Measurements from ENCODE around the gene ADGRL2. TPM values are rescaled to one million over a fixed set of nuclear protein-coding genes. Genes with fewer than 3 reads are reported as not detected.

Gene ADGRL2
- polyA plus RNA-seq, 3 donors from 2014 or later: not detected

DNA sequence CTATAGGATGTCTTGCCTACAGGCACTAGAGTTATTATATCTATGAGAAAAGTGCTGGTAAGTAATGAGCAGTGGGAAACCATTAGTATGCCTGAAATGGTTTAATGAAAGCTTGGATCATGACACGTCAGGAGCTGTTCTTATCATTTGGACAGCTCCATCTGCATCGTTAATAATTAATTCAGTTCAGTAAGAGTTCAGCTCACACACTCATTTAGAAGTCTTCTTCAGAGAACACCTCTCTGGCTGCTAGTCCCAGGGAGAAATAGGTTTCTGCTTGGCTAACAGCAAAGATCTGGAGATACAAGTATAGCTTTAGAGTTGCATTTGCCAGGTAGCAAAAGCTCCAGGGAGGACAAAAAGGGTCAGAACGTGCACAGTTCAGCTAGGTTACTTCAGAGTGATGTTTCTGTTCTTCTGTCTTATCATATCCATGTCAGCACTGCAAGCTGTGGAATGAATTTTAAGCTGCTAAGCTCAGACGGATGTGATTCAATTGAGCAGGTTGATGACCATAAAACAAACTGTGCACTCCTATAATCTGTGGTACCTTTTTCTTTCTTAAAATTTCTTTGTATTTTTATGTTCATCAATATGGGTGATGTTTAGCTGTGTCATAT, 173.6 kb downstream of the ADGRL2 start:
- Mint-ChIP-seq H3K4me1 (no peaks in the 10 kb centered on the region), H3K27ac (no peak overlapping the region), H3K4me3 (no peak overlapping the region), H3K9me3 (peaks cover 0 to 12% (median 5%) of the 10 kb centered on the region in 6 donors), H3K36me3 (no peaks in the 10 kb centered on the region), H3K27me3 (ENCODE audit: low read depth in 3 of 3) (no peaks in the 10 kb centered on the region)
- no peak for DNase-seq

DNA sequence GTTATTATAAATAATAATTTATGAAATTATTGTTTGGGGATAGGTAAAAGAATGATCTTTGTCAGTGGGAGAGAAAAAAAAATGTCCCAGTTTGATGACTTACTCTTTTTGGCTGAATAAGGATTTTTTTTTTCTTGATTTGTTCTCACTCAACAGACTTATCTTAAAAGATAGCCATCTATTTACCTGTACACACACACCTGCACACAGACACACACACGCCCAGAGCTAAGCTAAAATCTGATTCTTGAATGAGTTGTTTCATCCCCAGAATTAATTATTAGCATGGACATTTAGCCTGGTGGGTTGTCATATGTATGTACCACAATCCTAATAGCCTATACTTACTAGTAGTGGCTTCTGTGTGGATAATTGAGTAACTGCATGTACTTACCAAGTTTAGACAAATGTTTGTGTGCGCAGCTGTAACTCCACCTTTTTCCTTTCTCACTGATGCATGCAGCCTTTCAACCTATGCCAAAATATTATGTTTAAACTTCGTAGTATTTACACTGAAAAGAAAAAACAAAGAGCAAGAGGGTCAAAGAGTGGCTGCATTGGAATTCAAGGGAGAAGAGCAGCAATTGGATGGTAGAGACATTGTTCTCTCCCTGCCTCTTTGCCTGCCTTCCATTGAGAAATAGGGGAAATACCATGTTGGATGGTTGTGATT, 174.3 kb downstream of the ADGRL2 start:
- no peak for DNase-seq
- Mint-ChIP-seq H3K27me3 (ENCODE audit: low read depth in 3 of 3) (no peaks in the 10 kb centered on the region), H3K36me3 (no peaks in the 10 kb centered on the region), H3K9me3 (peaks cover 0 to 14% (median 5%) of the 10 kb centered on the region in 6 donors), H3K4me3 (no peak overlapping the region), H3K27ac (no peak overlapping the region), H3K4me1 (no peaks in the 10 kb centered on the region)

DNA sequence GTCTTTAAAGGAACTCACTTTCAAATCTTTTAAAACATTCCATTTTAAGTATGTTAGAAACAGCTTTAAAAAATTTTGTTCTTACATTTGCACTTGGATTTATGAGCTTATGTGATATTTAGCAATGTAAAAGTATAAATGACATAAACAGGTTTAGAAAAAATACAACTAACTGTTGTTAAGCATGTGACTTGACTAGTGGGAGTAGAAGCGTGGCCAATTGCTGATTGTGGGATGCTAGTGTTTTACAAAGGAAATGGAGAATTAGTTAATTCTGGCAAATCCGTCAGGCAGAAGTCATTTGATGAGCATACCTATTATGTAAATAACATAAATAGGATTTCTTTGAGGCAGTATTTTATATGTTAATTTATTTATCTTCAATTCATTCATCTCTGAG, 175.8 kb downstream of the ADGRL2 start:
- no peak overlapping the region for H3K27ac Mint-ChIP-seq
- H3K9me3 Mint-ChIP-seq: peaks cover 0 to 17% (median 4%) of the 10 kb centered on the region in 6 donors
- no peak overlapping the region for H3K4me3 Mint-ChIP-seq
- H3K27me3 Mint-ChIP-seq (ENCODE audit: low read depth in 3 of 3): no peaks in the 10 kb centered on the region
- no peaks in the 10 kb centered on the region for H3K4me1 Mint-ChIP-seq
- no peak for DNase-seq
- H3K36me3 Mint-ChIP-seq: no peaks in the 10 kb centered on the region

DNA sequence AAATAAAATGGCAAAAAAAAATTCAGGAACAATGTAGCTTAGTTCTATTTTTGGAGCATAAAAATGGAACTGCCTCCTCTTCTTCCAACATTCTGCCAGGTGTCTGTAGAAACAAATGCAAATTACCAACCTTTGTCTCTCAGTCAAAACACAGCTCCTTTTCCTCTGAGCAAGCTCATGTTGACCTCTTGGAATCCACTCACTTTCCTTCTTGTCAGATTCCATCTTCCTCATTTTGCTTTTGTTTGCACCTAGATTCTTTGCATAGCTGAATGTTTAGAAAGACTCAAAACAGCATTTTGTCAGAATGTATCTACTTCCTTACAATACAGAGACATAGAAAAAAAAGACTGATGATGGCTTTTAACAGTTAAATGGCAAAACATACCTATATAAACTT, 178.2 kb downstream of the ADGRL2 start:
- no peaks in the 10 kb centered on the region for H3K4me1 Mint-ChIP-seq
- peaks cover 0 to 19% (median 5%) of the 10 kb centered on the region in 6 donors for H3K9me3 Mint-ChIP-seq
- no peaks in the 10 kb centered on the region for H3K36me3 Mint-ChIP-seq
- H3K27ac Mint-ChIP-seq: no peak overlapping the region
- no peaks in the 10 kb centered on the region for H3K27me3 Mint-ChIP-seq (ENCODE audit: low read depth in 3 of 3)
- H3K4me3 Mint-ChIP-seq: no peak overlapping the region
- DNase-seq: no peak

DNA sequence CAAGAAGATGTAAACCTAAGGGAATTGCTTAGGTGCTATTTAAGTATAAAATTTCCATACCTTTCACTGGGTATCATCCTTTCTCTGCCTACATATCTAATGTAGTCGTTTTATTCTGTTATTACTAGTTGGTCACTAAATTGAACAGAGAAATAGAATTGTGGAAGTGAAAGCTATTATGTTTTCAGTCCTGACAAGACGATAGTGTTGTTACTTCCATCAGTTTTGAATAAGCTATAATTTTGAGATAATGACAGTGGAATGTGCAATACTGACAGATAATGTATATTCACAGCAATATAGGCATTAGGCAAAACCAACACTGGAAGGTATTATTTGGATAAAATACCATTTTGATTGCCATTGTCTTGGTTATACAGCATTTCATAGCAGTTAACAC, 181.8 kb downstream of the ADGRL2 start:
- H3K27ac Mint-ChIP-seq: no peak overlapping the region
- no peaks in the 10 kb centered on the region for H3K36me3 Mint-ChIP-seq
- no peak overlapping the region for H3K4me3 Mint-ChIP-seq
- H3K27me3 Mint-ChIP-seq (ENCODE audit: low read depth in 3 of 3): peaks cover 0 to 1% (median 0%) of the 10 kb centered on the region in 3 donors
- no peak for DNase-seq
- no peaks in the 10 kb centered on the region for H3K4me1 Mint-ChIP-seq
- peaks cover 0 to 30% (median 8%) of the 10 kb centered on the region in 6 donors for H3K9me3 Mint-ChIP-seq

DNA sequence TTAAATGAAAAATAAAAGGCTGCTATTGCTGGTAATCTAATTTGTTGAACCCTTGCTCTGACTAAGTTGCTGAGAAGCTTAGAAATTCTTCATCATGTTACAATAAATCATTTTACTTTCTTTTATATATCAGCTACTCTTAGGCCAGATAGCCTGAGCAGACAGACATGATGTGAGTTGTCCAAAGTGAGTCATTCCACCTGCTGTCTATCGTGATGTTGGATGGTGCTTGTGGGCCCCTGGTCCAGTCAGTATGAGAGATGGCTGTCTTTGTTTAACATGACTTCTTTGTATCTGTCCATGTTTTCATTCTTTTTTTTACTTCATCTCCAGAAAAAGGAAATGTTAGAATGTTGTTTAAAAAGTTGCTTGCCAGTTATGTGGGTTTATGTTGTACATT, 188.8 kb downstream of the ADGRL2 start:
- Mint-ChIP-seq H3K4me3 (no peak overlapping the region), H3K27ac (no peak overlapping the region), H3K9me3 (peaks cover 0 to 23% (median 2%) of the 10 kb centered on the region in 6 donors), H3K36me3 (no peaks in the 10 kb centered on the region), H3K4me1 (no peaks in the 10 kb centered on the region), H3K27me3 (ENCODE audit: low read depth in 3 of 3) (peaks cover 0 to 4% (median 1%) of the 10 kb centered on the region in 3 donors)
- no peak for DNase-seq

DNA sequence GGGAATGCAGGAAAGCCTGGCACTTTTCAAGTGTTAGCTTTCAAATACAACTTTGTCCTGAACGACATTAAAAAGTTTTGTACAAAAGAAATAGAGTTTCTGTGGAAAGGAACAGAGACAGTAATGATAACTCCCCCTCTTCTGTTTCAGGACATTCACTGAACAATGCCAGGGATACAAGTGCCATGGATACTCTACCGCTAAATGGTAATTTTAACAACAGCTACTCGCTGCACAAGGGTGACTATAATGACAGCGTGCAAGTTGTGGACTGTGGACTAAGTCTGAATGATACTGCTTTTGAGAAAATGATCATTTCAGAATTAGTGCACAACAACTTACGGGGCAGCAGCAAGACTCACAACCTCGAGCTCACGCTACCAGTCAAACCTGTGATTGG, 189.5 kb downstream of the ADGRL2 start:
- H3K9me3 Mint-ChIP-seq: peaks cover 0 to 17% (median 0%) of the 10 kb centered on the region in 6 donors
- no peaks in the 10 kb centered on the region for H3K36me3 Mint-ChIP-seq
- H3K4me3 Mint-ChIP-seq: no peak overlapping the region
- DNase-seq: no peak
- H3K27me3 Mint-ChIP-seq (ENCODE audit: low read depth in 3 of 3): peaks cover 0 to 4% (median 1%) of the 10 kb centered on the region in 3 donors
- H3K27ac Mint-ChIP-seq: no peak overlapping the region
- H3K4me1 Mint-ChIP-seq: no peaks in the 10 kb centered on the region

DNA sequence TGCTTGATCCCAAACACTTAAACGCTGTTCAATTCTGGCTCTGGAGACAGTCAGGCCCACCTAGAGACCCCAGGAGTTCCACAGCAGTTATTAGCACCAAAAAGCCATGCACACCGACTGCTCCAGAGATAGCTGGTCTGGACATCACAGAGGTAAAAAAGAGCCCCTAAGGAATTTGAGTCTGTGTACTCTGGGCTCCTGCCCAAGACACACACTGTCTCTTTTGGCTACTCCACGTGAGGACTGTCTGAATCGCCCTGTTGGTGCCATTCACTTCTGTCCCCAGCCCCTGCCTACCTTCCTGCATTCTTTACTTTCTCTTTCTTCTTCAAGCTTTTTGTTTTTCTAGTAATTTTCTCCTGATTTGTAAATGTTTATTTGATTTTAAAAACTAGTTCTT, 197.4 kb downstream of the ADGRL2 start:
- DNase-seq: no peak
- H3K36me3 Mint-ChIP-seq: no peaks in the 10 kb centered on the region
- peaks cover 0 to 2% (median 0%) of the 10 kb centered on the region in 3 donors for H3K27me3 Mint-ChIP-seq (ENCODE audit: low read depth in 3 of 3)
- peaks cover 0 to 8% (median 2%) of the 10 kb centered on the region in 6 donors for H3K9me3 Mint-ChIP-seq
- H3K4me3 Mint-ChIP-seq: no peak overlapping the region
- no peak overlapping the region for H3K27ac Mint-ChIP-seq
- H3K4me1 Mint-ChIP-seq: no peaks in the 10 kb centered on the region

DNA sequence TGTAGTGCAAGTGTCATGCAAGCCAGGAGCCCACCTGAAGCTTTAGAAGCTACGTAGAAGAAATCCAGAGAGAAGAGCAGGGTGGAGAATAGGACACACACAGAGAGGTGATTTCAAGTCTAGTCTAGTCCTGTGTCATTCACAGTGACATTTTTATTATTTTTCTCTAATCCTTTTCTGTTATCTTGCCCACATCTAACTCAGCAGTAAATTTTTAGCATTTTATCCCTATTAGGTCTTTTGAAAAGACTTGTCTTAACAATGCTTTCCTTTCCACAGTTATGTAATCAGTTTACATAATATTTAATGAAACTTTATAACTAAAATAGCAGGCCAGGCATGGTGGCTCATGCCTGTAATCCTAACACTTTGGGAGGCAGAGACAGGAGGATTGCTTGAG, 198.6 kb downstream of the ADGRL2 start:
- H3K27me3 Mint-ChIP-seq (ENCODE audit: low read depth in 3 of 3): peaks cover 0 to 5% (median 0%) of the 10 kb centered on the region in 3 donors
- no peak overlapping the region for H3K27ac Mint-ChIP-seq
- H3K4me3 Mint-ChIP-seq: no peak overlapping the region
- DNase-seq: no peak
- H3K36me3 Mint-ChIP-seq: no peaks in the 10 kb centered on the region
- no peaks in the 10 kb centered on the region for H3K4me1 Mint-ChIP-seq
- peaks cover 0 to 16% (median 3%) of the 10 kb centered on the region in 6 donors for H3K9me3 Mint-ChIP-seq

DNA sequence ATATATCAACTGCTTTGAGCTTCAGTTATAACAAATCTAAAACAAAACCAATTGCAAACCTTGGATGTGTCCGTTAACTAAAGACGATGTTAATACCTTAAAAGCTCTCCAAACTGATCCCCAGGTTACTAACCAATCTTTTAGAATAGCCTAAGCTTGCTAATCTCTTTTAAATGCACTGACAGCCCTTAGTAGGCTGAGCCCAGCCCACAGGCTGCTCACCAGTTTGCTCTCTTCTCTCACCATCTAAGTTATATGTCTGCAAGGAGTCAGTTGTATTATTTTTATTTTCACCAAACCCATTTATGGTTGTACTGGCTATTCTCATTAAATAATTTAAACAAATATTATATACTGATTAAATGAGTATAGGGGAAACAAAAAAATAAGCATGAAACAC, 199.5 kb downstream of the ADGRL2 start:
- H3K9me3 Mint-ChIP-seq: peaks cover 0 to 23% (median 3%) of the 10 kb centered on the region in 6 donors
- no peaks in the 10 kb centered on the region for H3K36me3 Mint-ChIP-seq
- no peaks in the 10 kb centered on the region for H3K4me1 Mint-ChIP-seq
- H3K4me3 Mint-ChIP-seq: no peak overlapping the region
- DNase-seq: no peak
- no peak overlapping the region for H3K27ac Mint-ChIP-seq
- peaks cover 0 to 5% (median 0%) of the 10 kb centered on the region in 3 donors for H3K27me3 Mint-ChIP-seq (ENCODE audit: low read depth in 3 of 3)

DNA sequence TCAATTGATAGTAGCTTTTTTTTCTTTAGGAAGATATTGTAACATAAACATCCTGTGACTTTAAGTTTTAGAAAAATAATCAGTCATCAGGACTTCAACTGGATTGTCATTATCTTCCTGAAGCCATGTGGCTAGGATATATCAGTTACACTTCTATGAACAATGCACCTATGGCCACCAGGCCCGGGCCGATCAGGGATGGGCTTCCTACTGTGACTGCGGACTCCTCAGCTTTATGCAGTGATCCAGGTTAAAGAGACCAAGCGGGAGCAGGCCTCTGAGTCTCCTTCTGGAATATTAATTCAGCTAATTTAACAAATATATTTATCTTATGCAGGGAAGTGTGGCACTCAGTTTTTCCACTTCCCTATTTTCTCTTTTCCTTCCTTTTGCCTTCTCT, 200.6 kb downstream of the ADGRL2 start:
- no peak for DNase-seq
- Mint-ChIP-seq H3K4me3 (no peak overlapping the region), H3K27ac (no peak overlapping the region), H3K36me3 (no peaks in the 10 kb centered on the region), H3K4me1 (no peaks in the 10 kb centered on the region), H3K27me3 (ENCODE audit: low read depth in 3 of 3) (peaks cover 0 to 5% (median 0%) of the 10 kb centered on the region in 3 donors), H3K9me3 (peaks cover 0 to 30% (median 6%) of the 10 kb centered on the region in 6 donors)

DNA sequence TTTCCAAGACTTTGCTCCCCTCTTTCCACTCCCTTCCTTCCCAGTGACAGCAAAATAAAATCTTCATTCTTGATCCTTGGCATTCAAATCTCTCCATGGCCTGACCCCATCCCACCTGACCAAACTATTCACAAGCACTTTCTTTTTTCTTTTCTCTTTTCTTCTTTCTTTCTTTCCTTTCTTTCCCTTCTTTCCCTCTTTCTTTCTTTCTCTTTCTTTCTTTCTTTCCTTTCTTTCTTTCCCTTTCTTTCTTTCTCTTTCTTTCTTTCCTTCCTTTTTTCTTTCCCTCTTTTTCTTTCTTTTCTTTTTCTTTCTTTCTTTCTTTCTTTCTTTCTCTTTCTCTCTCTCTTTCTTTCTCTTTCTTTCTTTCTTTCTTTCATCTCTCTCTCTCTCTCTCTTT, 207.1 kb downstream of the ADGRL2 start:
- no peak overlapping the region for H3K27ac Mint-ChIP-seq
- H3K4me3 Mint-ChIP-seq: no peak overlapping the region
- no peak for DNase-seq
- no peaks in the 10 kb centered on the region for H3K4me1 Mint-ChIP-seq
- peaks cover 0 to 4% (median 0%) of the 10 kb centered on the region in 3 donors for H3K27me3 Mint-ChIP-seq (ENCODE audit: low read depth in 3 of 3)
- H3K9me3 Mint-ChIP-seq: peaks cover 7 to 54% (median 21%) of the 10 kb centered on the region in 6 donors
- no peaks in the 10 kb centered on the region for H3K36me3 Mint-ChIP-seq

DNA sequence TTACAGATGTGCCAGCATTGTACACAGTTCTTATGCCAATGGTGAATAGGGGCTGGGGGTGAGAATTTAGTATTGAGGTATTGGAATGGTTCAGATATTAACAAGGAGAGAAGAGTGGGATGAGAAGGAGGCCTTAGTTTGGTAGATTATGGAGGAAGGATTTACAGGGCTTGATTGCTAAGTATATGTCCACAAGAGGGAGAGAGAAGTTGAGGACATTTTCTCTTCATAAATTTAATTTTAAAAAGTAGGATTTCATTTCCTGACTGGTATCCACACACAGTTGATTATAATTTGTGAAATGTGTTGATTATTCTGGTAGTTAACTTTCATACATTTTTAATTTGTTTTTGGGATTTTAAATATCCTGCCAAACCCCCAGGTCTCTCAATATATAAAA, 213.0 kb downstream of the ADGRL2 start:
- Mint-ChIP-seq H3K27me3 (ENCODE audit: low read depth in 3 of 3) (no peaks in the 10 kb centered on the region), H3K27ac (no peak overlapping the region), H3K4me3 (no peak overlapping the region), H3K36me3 (no peaks in the 10 kb centered on the region), H3K4me1 (no peaks in the 10 kb centered on the region), H3K9me3 (peaks cover 4 to 54% (median 14%) of the 10 kb centered on the region in 6 donors)
- DNase-seq: no peak

DNA sequence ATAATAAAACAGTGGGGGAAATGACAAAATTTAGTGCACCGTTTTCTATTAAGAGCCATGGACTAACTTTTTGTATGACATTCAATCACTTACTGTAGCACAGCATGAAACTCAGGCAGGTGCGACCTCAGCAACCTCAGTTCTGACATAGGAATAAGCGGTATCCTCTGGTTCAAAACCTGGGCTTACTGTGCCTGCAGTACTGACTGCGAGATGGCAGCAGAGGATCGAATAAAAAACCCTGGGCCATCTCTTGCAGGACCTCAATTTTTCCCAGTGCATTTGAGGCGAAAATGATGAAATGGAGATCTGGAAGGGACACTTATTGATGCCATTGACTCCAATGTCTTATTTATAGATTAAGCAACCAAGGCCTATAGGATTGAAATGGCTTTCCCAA, 214.7 kb downstream of the ADGRL2 start:
- H3K27ac Mint-ChIP-seq: peak overlapping the region in 1 of 6 donors; percentile 58
- peaks cover 4 to 65% (median 14%) of the 10 kb centered on the region in 6 donors for H3K9me3 Mint-ChIP-seq
- no peaks in the 10 kb centered on the region for H3K36me3 Mint-ChIP-seq
- H3K27me3 Mint-ChIP-seq (ENCODE audit: low read depth in 3 of 3): no peaks in the 10 kb centered on the region
- no peaks in the 10 kb centered on the region for H3K4me1 Mint-ChIP-seq
- no peak for DNase-seq
- no peak overlapping the region for H3K4me3 Mint-ChIP-seq

Measured in immature natural killer cell (primary cell).